ENCODE results near the gene NR6A1. TPM values are rescaled to one million over a fixed set of nuclear protein-coding genes. Genes with fewer than 3 reads are reported as not detected.
A peak's percentile ranks its signal among the peaks of the same experiment; 100 is the strongest.

Gene NR6A1
- total and polyA plus RNA-seq, 2 of the 13 experiments (the other 11 are each of a cell fraction or from before 2014, with no cell fraction given): 28.1 to 31.5 TPM

DNA sequence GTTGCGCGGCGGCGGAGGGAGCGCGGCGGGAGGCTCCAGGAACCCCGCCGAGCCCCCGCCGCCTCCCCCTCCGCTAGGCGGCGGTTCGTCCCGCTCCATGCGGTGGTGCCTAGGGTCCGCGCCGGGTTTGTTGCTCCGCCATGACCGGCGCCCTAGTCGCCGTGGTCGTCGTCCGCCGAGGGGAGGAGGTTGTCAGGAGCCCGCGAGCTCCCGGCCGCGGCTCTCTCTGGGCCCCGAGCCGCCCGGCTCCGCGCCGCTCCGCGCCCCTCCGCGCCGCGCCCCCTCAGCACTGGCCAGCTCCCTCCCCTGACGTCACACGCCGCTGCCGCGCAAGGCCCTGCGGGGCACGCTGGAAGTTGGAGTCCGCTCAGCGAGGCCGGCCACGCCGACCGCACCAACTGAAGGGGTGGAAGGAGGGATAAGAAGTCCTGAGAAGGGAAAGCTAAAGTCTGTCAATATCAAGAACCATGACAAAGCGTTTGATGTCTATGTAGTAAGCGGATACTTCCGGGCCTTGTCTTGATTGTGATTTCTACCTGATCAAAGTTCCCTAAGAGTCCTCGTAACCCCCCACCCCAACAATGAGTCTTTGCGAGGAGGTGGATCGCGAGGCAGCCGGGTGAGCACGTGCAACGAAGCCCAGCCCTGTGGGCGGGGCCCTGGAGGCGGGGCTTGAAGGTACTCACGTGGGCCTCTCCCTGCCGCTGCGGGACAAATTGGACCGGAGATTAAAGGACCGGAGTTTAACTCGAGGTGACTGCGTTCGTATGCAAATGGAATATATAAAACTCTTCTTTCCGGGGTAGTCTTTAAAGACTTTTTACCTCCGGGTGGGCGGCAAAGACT lies at the start of gene NR6A1 (continued):
- TF ChIP-seq ZNF776 (CRISPR knock-in tag; IDR thresholded peaks at IDR 0.05) (no peak; the same call in 1 of the 2 replicates), TCF12 (IDR thresholded peaks at IDR 0.05) (no peak), TCF12 (CRISPR knock-in tag; IDR thresholded peaks at IDR 0.05) (peak; percentile 55; the same call in 1 of the 2 replicates), ELF3 (CRISPR knock-in tag; IDR thresholded peaks at IDR 0.05) (peak; percentile 65), TBX3 (IDR thresholded peaks at IDR 0.05; ENCODE audit: borderline replicate concordance) (no peak), SYNCRIP (IDR thresholded peaks at IDR 0.05; ENCODE audit: insufficient read depth, low read depth, low read length) (no peak), MAZ (IDR thresholded peaks at IDR 0.05; ENCODE audit: borderline replicate concordance, low read depth, low read length) (peak; percentile 72), MAZ (CRISPR knock-in tag; IDR thresholded peaks at IDR 0.05; ENCODE audit: low read depth) (peak; percentile 92), ZSCAN12 (CRISPR knock-in tag; IDR thresholded peaks at IDR 0.05) (no peak; the same call in 1 of the 2 replicates), KLF11 (CRISPR knock-in tag; IDR thresholded peaks at IDR 0.05) (no peak), SETDB1 (CRISPR knock-in tag; IDR thresholded peaks at IDR 0.05; ENCODE audit: borderline replicate concordance) (no peak), NCOA1 (CRISPR knock-in tag; IDR thresholded peaks at IDR 0.05) (no peak; the same call in 1 of the 2 replicates), ZFP90 (CRISPR knock-in tag; IDR thresholded peaks at IDR 0.05; ENCODE audit: borderline replicate concordance) (0 out of 2 replicates have a peak, but pooled peaks have one; percentile 77), ZSCAN22 (CRISPR knock-in tag; IDR thresholded peaks at IDR 0.05) (no peak), ZNF138 (CRISPR knock-in tag; IDR thresholded peaks at IDR 0.05; ENCODE audit: low read depth) (peak; percentile 0; the same call in 1 of the 2 replicates), ZNF569 (CRISPR knock-in tag; IDR thresholded peaks at IDR 0.05; ENCODE audit: borderline replicate concordance) (no peak), THYN1 (CRISPR knock-in tag; IDR thresholded peaks at IDR 0.05; ENCODE audit: borderline replicate concordance, low read depth) (no peak), PRPF4 (IDR thresholded peaks at IDR 0.05; ENCODE audit: low read depth, low read length, poor library complexity, severe bottlenecking) (no peak), ZNF770 (CRISPR knock-in tag; IDR thresholded peaks at IDR 0.05) (0 out of 2 replicates have a peak, but pooled peaks have one; percentile 7), CREBL2 (CRISPR knock-in tag; IDR thresholded peaks at IDR 0.05; ENCODE audit: borderline replicate concordance) (no peak), STAG1 (CRISPR knock-in tag; IDR thresholded peaks at IDR 0.05) (no peak)
- TF ChIP-seq, protein P1, sequence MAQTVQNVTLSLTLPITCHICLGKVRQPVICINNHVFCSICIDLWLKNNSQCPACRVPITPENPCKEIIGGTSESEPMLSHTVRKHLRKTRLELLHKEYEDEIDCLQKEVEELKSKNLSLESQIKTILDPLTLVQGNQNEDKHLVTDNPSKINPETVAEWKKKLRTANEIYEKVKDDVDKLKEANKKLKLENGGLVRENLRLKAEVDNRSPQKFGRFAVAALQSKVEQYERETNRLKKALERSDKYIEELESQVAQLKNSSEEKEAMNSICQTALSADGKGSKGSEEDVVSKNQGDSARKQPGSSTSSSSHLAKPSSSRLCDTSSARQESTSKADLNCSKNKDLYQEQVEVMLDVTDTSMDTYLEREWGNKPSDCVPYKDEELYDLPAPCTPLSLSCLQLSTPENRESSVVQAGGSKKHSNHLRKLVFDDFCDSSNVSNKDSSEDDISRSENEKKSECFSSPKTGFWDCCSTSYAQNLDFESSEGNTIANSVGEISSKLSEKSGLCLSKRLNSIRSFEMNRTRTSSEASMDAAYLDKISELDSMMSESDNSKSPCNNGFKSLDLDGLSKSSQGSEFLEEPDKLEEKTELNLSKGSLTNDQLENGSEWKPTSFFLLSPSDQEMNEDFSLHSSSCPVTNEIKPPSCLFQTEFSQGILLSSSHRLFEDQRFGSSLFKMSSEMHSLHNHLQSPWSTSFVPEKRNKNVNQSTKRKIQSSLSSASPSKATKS (CRISPR knock-in tag; IDR thresholded peaks at IDR 0.05): no peak
- TF ChIP-seq, protein P2, sequence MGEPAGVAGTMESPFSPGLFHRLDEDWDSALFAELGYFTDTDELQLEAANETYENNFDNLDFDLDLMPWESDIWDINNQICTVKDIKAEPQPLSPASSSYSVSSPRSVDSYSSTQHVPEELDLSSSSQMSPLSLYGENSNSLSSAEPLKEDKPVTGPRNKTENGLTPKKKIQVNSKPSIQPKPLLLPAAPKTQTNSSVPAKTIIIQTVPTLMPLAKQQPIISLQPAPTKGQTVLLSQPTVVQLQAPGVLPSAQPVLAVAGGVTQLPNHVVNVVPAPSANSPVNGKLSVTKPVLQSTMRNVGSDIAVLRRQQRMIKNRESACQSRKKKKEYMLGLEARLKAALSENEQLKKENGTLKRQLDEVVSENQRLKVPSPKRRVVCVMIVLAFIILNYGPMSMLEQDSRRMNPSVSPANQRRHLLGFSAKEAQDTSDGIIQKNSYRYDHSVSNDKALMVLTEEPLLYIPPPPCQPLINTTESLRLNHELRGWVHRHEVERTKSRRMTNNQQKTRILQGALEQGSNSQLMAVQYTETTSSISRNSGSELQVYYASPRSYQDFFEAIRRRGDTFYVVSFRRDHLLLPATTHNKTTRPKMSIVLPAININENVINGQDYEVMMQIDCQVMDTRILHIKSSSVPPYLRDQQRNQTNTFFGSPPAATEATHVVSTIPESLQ (CRISPR knock-in tag; conservative IDR thresholded peaks at IDR 0.05): no peak
